Fibroblast of peridontal ligament (primary cell): Measurements from ENCODE around the gene CYP26B1.

Experiments used
- DNase-seq: peaks from one replicate; pipeline ENCODE4 v3.0.0-alpha.2; 2010; ENCODE audit errors: extremely low read depth

The CYP26B1 gene

GRCh38 chr2:72082021-72082601 is 65.6 kb downstream of the CYP26B1 start:
- DNase-seq: peak; percentile 31

- DNase-seq: peak; percentile 31
Measured at GRCh38 chr2:72081451-72081850, 66.2 kb downstream of the CYP26B1 start.

GRCh38 chr2:72080286-72081145 is 67.1 kb downstream of the CYP26B1 start:
- no peak for DNase-seq
